OCI-LY7 (cell line): ENCODE data around the gene RPL34.

ENCODE experiments used
- EZH2phosphoT487 ChIP-seq: fragments of 200-600 bp; sonication (generic); IDR thresholded peaks from 2 replicates; pipeline ENCODE4 v1.6.1; 2018; ENCODE audit warnings: low read depth, borderline replicate concordance, mild to moderate bottlenecking, mixed run types, antibody characterized with exemption, low read length, moderate library complexity, mixed read lengths
- TF ChIP-seq, protein P1 (sequence below): fragments of 200-600 bp; sonication (generic); conservative IDR thresholded peaks from 2 replicates; pipeline ENCODE4 v1.5.1; 2014; ENCODE audit warnings: mild to moderate bottlenecking, antibody characterized with exemption, low read length, moderate library complexity, mixed read lengths

DNA sequence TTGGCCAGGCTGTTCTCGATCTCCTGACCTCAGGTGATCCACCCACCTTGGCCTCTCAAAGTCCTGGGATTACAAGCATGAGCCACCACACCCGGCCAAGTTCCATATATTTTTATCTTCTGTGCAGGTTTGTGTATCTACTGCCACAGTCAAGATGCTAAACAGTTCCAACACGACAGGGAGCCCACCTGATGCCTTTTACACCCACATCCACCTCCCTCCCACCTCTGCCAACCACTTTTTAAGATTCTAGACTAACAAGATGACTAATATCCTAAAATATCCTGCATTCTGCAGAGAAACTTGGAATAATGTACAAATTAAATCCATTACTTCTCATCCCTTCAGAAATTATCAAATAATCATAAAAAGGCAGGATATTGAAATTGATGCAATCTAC lies 19.3 kb upstream of the RPL34 start:
- TF ChIP-seq, protein P1, sequence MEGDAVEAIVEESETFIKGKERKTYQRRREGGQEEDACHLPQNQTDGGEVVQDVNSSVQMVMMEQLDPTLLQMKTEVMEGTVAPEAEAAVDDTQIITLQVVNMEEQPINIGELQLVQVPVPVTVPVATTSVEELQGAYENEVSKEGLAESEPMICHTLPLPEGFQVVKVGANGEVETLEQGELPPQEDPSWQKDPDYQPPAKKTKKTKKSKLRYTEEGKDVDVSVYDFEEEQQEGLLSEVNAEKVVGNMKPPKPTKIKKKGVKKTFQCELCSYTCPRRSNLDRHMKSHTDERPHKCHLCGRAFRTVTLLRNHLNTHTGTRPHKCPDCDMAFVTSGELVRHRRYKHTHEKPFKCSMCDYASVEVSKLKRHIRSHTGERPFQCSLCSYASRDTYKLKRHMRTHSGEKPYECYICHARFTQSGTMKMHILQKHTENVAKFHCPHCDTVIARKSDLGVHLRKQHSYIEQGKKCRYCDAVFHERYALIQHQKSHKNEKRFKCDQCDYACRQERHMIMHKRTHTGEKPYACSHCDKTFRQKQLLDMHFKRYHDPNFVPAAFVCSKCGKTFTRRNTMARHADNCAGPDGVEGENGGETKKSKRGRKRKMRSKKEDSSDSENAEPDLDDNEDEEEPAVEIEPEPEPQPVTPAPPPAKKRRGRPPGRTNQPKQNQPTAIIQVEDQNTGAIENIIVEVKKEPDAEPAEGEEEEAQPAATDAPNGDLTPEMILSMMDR = no peak
- no peak for TF ChIP-seq EZH2phosphoT487
